K562 (cell line): ENCODE measurements around the gene PARD3B. TPM values are rescaled to one million over a fixed set of nuclear protein-coding genes. Genes with fewer than 3 reads are reported as not detected.

Source experiments
- CREB1 ChIP-seq, 2 experiments: sonication (generic) in 1 of 2; formaldehyde crosslinking in 1 of 2; IDR thresholded peaks; 2 replicates each; pipeline versions ENCODE4 v1.6.1 to v1.8.0; 2012 to 2022; ENCODE audit warnings: inconsistent platforms in 1 of 2, mild to moderate bottlenecking in 1 of 2, missing genetic modification reagents in 1 of 2, moderate library complexity in 1 of 2
- FOXP1 ChIP-seq: sonication (generic); formaldehyde crosslinking; IDR thresholded peaks from 2 replicates; pipeline ENCODE4 v1.8.0; 2022; ENCODE audit warnings: mild to moderate bottlenecking, missing genetic modification reagents
- HMGXB4 ChIP-seq: sonication (generic); formaldehyde crosslinking; IDR thresholded peaks from 2 replicates; pipeline ENCODE4 v1.8.1; 2023; ENCODE audit warnings: mild to moderate bottlenecking, missing genetic modification reagents
- JUND ChIP-seq, 2 experiments: IDR thresholded peaks; 2 replicates in 1 of 2; 3 replicates in 1 of 2; pipeline ENCODE4 v1.6.1; 2011; ENCODE audit warnings: borderline replicate concordance in 2 of 2, low read depth in 2 of 2, low read length in 2 of 2, improper control_type of control experiment in 1 of 2, missing biosample characterization in 1 of 2, missing genetic modification characterization in 1 of 2, missing genetic modification reagents in 1 of 2
- MIER1 ChIP-seq: fragments of 450-650 bp; IDR thresholded peaks from 2 replicates; pipeline ENCODE4 v1.6.1; 2016; ENCODE audit warnings: antibody characterized with exemption, mild to moderate bottlenecking, low read depth
- POLR2B ChIP-seq: fragments of 450-650 bp; IDR thresholded peaks from 2 replicates; pipeline ENCODE4 v1.6.1; 2018; ENCODE audit warnings: low read depth; ENCODE audit not compliant: partially characterized antibody
- PPARD ChIP-seq: fragments of 250-450 bp; sonication (Bioruptor Pico); IDR thresholded peaks from 2 replicates; pipeline ENCODE4 v1.8.0; 2022; ENCODE audit warnings: inconsistent platforms, mild to moderate bottlenecking, moderate library complexity
- REST ChIP-seq, 2 experiments: fragments of 450-650 bp; formaldehyde crosslinking in 1 of 2; IDR thresholded peaks; 2 replicates each; pipeline versions ENCODE4 v1.4.0 to v1.6.1; 2014 to 2020; ENCODE audit warnings: mild to moderate bottlenecking in 2 of 2, borderline replicate concordance in 1 of 2, low read depth in 1 of 2
- SMARCC2 ChIP-seq: fragments of 450-650 bp; IDR thresholded peaks from 2 replicates; pipeline ENCODE4 v1.6.1; 2017; ENCODE audit warnings: antibody characterized with exemption, moderate library complexity, mild to moderate bottlenecking, low read depth
- ZKSCAN8 ChIP-seq: fragments of 200-800 bp; sonication (Bioruptor generic); IDR thresholded peaks from 2 replicates; pipeline ENCODE4 v1.6.1; 2016; ENCODE audit warnings: missing genetic modification characterization, missing compliant biosample characterization
- ZNF699 ChIP-seq: fragments of 250-450 bp; sonication (Bioruptor Pico); IDR thresholded peaks from 2 replicates; pipeline ENCODE4 v1.8.0; 2021; ENCODE audit warnings: mild to moderate bottlenecking, moderate library complexity; ENCODE audit not compliant: insufficient replicate concordance
- ZSCAN29 ChIP-seq: fragments of 450-650 bp; IDR thresholded peaks from 2 replicates; pipeline ENCODE4 v1.6.1; 2017
- polyA plus RNA-seq, 8 experiments: library from polyadenylated mRNA; depleted of rRNA in 4 of 8; stranded (reverse) in 5 of 8; unstranded in 3 of 8; fragments of >200 nt; fragmentation: Nextera tagmentation in 2 of 8; fragmentation: Illumina TruSeq in 1 of 8; extraction: Ambion mirVana in 2 of 8; extraction: Trizol in 1 of 8; gene quantifications; 2 replicates each; pipeline versions ENCODE4 v1.2.1 to v1.2.3, GENCODE V29; 2011 to 2014; ENCODE audit warnings: inconsistent platforms in 1 of 8, missing spikeins in 1 of 8
- total RNA-seq, 7 experiments: library from RNA; depleted of rRNA in 6 of 7; stranded (reverse); fragments of >200 nt in 6 of 7; fragmentation: Illumina TruSeq in 2 of 7; extraction: Trizol in 2 of 7; gene quantifications; 2 replicates each; pipeline versions ENCODE4 v1.2.1 to v1.2.3, GENCODE V29; 2011 to 2021; ENCODE audit warnings: low replicate concordance in 1 of 7
- TF ChIP-seq, protein P1 (sequence below): fragments of 250-450 bp; sonication (Bioruptor Pico); IDR thresholded peaks from 2 replicates; pipeline ENCODE4 v1.4.0; 2020; ENCODE audit warnings: mild to moderate bottlenecking, moderate library complexity, borderline replicate concordance

Gene PARD3B
- total and polyA plus RNA-seq, 9 of the 15 experiments (the other 6 are each of a cell fraction or from before 2014, with no cell fraction given), result 0.15 to 3.0 (median 1.1) TPM

GRCh38 chr2:205024822-205025518 lies 479.7 kb downstream of the PARD3B start (continued):
- no peak; the same call in 1 of the 2 replicates for TF ChIP-seq REST (IDR thresholded peaks at IDR 0.05; ENCODE audit: borderline replicate concordance)
- TF ChIP-seq REST (CRISPR knock-in tag; IDR thresholded peaks at IDR 0.05; ENCODE audit: low read depth), result no peak
- peak; percentile 72; the same call in 1 of the 2 replicates for TF ChIP-seq ZKSCAN8 (CRISPR knock-in tag)
- TF ChIP-seq, protein P1, sequence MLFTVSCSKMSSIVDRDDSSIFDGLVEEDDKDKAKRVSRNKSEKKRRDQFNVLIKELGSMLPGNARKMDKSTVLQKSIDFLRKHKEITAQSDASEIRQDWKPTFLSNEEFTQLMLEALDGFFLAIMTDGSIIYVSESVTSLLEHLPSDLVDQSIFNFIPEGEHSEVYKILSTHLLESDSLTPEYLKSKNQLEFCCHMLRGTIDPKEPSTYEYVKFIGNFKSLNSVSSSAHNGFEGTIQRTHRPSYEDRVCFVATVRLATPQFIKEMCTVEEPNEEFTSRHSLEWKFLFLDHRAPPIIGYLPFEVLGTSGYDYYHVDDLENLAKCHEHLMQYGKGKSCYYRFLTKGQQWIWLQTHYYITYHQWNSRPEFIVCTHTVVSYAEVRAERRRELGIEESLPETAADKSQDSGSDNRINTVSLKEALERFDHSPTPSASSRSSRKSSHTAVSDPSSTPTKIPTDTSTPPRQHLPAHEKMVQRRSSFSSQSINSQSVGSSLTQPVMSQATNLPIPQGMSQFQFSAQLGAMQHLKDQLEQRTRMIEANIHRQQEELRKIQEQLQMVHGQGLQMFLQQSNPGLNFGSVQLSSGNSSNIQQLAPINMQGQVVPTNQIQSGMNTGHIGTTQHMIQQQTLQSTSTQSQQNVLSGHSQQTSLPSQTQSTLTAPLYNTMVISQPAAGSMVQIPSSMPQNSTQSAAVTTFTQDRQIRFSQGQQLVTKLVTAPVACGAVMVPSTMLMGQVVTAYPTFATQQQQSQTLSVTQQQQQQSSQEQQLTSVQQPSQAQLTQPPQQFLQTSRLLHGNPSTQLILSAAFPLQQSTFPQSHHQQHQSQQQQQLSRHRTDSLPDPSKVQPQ, result no peak
- TF ChIP-seq PPARD, result no peak
- peak; percentile 98 for TF ChIP-seq JUND (IDR thresholded peaks at IDR 0.05; ENCODE audit: borderline replicate concordance, low read depth, low read length)
- TF ChIP-seq JUND (tag; IDR thresholded peaks at IDR 0.05; ENCODE audit: borderline replicate concordance, low read depth, low read length), result peak; percentile 99
- no peak for TF ChIP-seq FOXP1
- TF ChIP-seq MIER1, result no peak
- TF ChIP-seq SMARCC2, result peak; percentile 96
- no peak for TF ChIP-seq POLR2B
- TF ChIP-seq ZSCAN29, result no peak
- TF ChIP-seq ZNF699 (CRISPR knock-in tag), result no peak
- no peak for TF ChIP-seq HMGXB4 (CRISPR knock-in tag)
- TF ChIP-seq CREB1 (IDR thresholded peaks at IDR 0.05), result peak; percentile 70
- no peak for TF ChIP-seq CREB1 (CRISPR knock-in tag; IDR thresholded peaks at IDR 0.05)
